Thyroid gland (tissue), 4 donors: ENCODE measurements around the gene HPN. TPM values are rescaled to one million over a fixed set of nuclear protein-coding genes. Genes with fewer than 3 reads are reported as not detected.

ENCODE experiments used
- DNase-seq, 2 donors: peaks; one replicate each; pipeline ENCODE4 v3.0.0-alpha.2; 2019
- H3K27ac ChIP-seq, 3 donors: fragments of 200-600 bp; sonication (generic); 1 replicate in 2 of 3; 2 replicates in 1 of 3; pipeline ENCODE4 v1.5.1; 2016 to 2019; ENCODE audit warnings: mild to moderate bottlenecking in 1 of 3, moderate library complexity in 1 of 3
- H3K27me3 ChIP-seq: fragments of 200-600 bp; sonication (generic); one replicate; pipeline ENCODE4 v1.5.1; 2019
- H3K36me3 ChIP-seq, 2 donors: fragments of 200-600 bp; sonication (generic); one replicate each; pipeline ENCODE4 v1.5.1; 2016 to 2019
- H3K4me1 ChIP-seq, 2 donors: fragments of 200-600 bp; sonication (generic); one replicate each; pipeline ENCODE4 v1.5.1; 2017 to 2019
- H3K4me3 ChIP-seq, 3 donors: fragments of 200-600 bp; sonication (generic); replicated peaks in 1 of 3; 1 replicate in 2 of 3; 2 replicates in 1 of 3; pipeline ENCODE4 v1.5.1; 2016; ENCODE audit warnings: mild to moderate bottlenecking in 1 of 3
- H3K9me3 ChIP-seq: fragments of 200-600 bp; sonication (generic); one replicate; pipeline ENCODE4 v1.5.1; 2017
- POLR2A ChIP-seq, 2 donors: fragments of 450-650 bp; IDR thresholded peaks; one replicate each; pipeline ENCODE4 v1.6.1; 2017; ENCODE audit warnings: antibody characterized with exemption in 2 of 2, mild to moderate bottlenecking in 2 of 2, moderate library complexity in 1 of 2
- WGBS, 2 donors: methylation state at CpG; one replicate each; pipeline ENCODE4 v1.1.5; 2017; 5-methylcytosine and 5-hydroxymethylcytosine counted together
- intact Hi-C: fragments of 100-400 bp; cut with DNase I; formaldehyde crosslinking; loops from one replicate; pipeline ENCODE4 v1.15.1; 2023
- total RNA-seq, 4 donors: library from RNA; depleted of rRNA; stranded (reverse); fragments of >200 nt; gene quantifications; one replicate each; pipeline ENCODE4 v1.2.3, GENCODE V29; 2016
- TF ChIP-seq, protein P1 (sequence below), 6 experiments: fragments of 200-600 bp in 3 of 6; fragments of 450-650 bp in 3 of 6; sonication (generic) in 3 of 6; IDR thresholded peaks; one replicate each; pipeline ENCODE4 v1.5.1; 2016 to 2019; ENCODE audit warnings: antibody characterized with exemption in 6 of 6, mild to moderate bottlenecking in 2 of 6, inconsistent platforms in 1 of 6, moderate library complexity in 1 of 6

The HPN gene
- total RNA-seq, 4 donors from 2014 or later: 16.3 to 19.3 (median 17.9) TPM

DNA sequence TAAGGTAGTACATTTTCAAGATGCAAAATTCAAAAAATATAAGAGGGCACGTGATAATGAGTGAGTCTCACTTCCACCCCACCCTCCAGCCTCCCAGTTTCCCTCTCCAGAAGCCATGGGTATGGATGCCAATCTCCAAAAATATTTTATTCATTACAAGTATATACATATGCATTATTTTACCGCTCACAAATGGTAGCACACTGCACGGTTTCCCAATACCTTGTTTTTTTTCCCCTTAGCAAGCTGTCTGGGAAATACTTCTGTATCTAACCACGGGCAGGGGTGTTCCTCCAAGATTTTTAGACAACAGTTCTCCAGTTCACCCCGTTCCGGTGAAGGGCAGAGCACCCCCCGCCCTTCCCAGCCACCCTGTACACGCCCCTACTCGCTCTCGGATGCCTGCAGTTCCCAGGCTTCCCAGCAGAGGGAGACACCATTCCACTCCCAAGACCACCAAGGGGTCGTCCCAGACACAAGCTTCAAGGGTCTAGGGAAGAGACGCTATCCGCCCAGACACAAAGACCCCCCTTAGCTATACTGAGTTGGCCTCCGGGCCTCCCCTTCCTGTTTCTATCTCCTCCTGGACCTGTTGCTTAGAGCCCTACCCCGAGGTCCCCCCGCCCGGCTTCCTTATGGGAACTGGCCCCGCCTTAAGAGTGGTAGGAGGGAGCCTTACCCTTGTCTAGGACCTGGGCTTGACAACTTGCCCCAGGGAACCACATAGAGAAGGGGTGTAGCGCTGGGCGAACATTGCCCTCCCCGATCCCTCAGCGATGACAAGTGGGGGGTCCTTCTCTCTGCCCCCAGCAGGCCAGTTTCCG is 73.0 kb downstream of the HPN start:
- 11 to 13% methylated on average over 23 of the region's 23 CpGs for WGBS, 2 donors
- TF ChIP-seq POLR2A (IDR thresholded peaks at IDR 0.05): no peak
- TF ChIP-seq, protein P1, sequence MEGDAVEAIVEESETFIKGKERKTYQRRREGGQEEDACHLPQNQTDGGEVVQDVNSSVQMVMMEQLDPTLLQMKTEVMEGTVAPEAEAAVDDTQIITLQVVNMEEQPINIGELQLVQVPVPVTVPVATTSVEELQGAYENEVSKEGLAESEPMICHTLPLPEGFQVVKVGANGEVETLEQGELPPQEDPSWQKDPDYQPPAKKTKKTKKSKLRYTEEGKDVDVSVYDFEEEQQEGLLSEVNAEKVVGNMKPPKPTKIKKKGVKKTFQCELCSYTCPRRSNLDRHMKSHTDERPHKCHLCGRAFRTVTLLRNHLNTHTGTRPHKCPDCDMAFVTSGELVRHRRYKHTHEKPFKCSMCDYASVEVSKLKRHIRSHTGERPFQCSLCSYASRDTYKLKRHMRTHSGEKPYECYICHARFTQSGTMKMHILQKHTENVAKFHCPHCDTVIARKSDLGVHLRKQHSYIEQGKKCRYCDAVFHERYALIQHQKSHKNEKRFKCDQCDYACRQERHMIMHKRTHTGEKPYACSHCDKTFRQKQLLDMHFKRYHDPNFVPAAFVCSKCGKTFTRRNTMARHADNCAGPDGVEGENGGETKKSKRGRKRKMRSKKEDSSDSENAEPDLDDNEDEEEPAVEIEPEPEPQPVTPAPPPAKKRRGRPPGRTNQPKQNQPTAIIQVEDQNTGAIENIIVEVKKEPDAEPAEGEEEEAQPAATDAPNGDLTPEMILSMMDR (IDR thresholded peaks at IDR 0.05): peak; percentile 62 to 88 (median 69)
- Histone ChIP-seq H3K9me3 (no peaks in the 10 kb centered on the region), H3K4me3 (no peak overlapping the region), H3K4me1 (peaks cover 0 to 5% of the 10 kb centered on the region in 2 donors), H3K27me3 (no peaks in the 10 kb centered on the region), H3K27ac (no peak overlapping the region), H3K36me3 (no peaks in the 10 kb centered on the region)
- intact Hi-C loops: no loop called here
- DNase-seq: peak; percentile 37 to 38

DNA sequence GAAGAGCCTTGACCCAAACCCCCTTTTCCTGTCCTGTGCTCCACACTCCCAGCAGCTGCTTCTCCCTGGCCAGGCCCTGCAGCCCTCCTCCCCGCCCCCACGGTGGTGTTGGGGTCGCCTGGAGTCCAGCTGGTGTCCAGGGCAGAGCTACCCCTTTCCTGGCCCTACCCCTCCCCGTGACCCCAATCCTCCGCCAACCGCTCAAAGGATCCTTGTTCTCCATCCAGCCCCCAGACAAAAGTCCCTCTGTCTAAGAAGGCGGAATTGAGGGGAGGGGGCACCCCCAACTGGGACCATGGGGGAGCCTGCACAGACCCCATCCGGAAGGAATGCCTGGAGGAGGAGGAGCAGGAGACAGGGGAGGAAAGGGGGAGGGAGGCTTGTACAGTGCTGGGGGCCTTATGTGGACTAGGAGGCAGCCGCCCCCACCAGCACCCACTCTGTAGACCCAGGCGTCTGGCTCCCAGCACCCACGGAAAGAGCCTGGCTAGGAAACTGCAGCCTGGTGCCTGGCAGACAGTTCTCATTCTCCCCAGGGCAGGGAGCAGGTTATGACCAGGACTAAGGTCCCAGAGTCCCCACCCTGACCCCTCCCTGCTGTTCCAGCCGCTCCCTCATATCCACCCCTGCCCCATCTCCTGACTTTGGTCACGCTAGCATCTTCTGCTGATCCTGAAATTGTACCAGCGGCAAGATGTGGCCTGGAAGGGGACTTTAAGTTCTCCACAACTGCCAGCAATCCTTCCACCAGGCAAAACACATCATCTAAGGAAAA is 73.8 kb downstream of the HPN start, which contains the start of gene FXYD3:
Gene FXYD3, plus strand, starts transcription at position 647 of the 775 bp plus-strand sequence. CDS start 3,554 bp downstream, outside the sequence.
- no peak within 1 kb of the TSS for H3K4me3 ChIP-seq

More for the DNA sequence above, 73.8 kb downstream of the HPN start, which contains the start of gene FXYD3:
- Histone ChIP-seq H3K27ac (no peak within 1 kb of the TSS), H3K36me3 (no peaks in the 10 kb centered on the region), H3K4me1 (peaks cover 0 to 5% of the 10 kb centered on the region in 2 donors), H3K27me3 (no peaks in the 10 kb centered on the region), H3K9me3 (no peaks in the 10 kb centered on the region)
- no peak for TF ChIP-seq POLR2A (IDR thresholded peaks at IDR 0.05)
- TF ChIP-seq, protein P1 (IDR thresholded peaks at IDR 0.05): no peak
- 64 to 71% methylated on average over 14 of the region's 14 CpGs for WGBS, 2 donors
- intact Hi-C loops: no loop called here
- no peak for DNase-seq

Other genes with a start within 250 kb of the HPN start
- gene ZNF30, start 114.8 kb upstream of the HPN start, total RNA-seq: 1 to 10 TPM; 2.4 to 5.6 (median 3.1) TPM
- gene ZNF792, start 77.5 kb upstream of the HPN start, total RNA-seq: 10 to 100 TPM in 1 of 4 donors, 1 to 10 TPM in 3; 7.5 to 13.2 (median 9.3) TPM
- gene GRAMD1A, start 41.4 kb upstream of the HPN start, total RNA-seq: 10 to 100 TPM; 33.4 to 57.5 (median 47.0) TPM
- 10 to 100 TPM in 2 of 4 donors, 1 to 10 TPM in 2; 5.7 to 19.6 (median 10.1) TPM for gene SCN1B, start 11.3 kb upstream of the HPN start, total RNA-seq
- 1 to 10 TPM in 1 of 4 donors, not detected in 3; 1.1 TPM for gene FXYD3, start 74.1 kb downstream of the HPN start, total RNA-seq
- gene LGI4, start 93.3 kb downstream of the HPN start, total RNA-seq: 10 to 100 TPM in 1 of 4 donors, 1 to 10 TPM in 3; 3.2 to 10.9 (median 6.9) TPM
- 10 to 100 TPM in 2 of 4 donors, 1 to 10 TPM in 2; 1.1 to 26.3 (median 8.8) TPM for gene FXYD1, start 97.1 kb downstream of the HPN start, total RNA-seq
- gene FXYD7, start 101.5 kb downstream of the HPN start, total RNA-seq: 1 to 10 TPM in 1 of 4 donors, not detected in 3; 1.6 TPM
- gene FXYD5, start 113.0 kb downstream of the HPN start, total RNA-seq: 10 to 100 TPM in 3 of 4 donors, 1 to 10 TPM in 1; 9.3 to 52.4 (median 19.6) TPM
- gene FAM187B, start 187.0 kb downstream of the HPN start, total RNA-seq: under 1 TPM in 1 of 4 donors, not detected in 3; 0.67 TPM
- gene LSR, start 207.3 kb downstream of the HPN start, total RNA-seq: 10 to 100 TPM; 36.5 to 85.3 (median 61.8) TPM
- 100 to 1,000 TPM in 3 of 4 donors, 10 to 100 TPM in 1; 98.9 to 133 (median 126) TPM for gene USF2, start 227.2 kb downstream of the HPN start, total RNA-seq
- gene HAMP, start 240.8 kb downstream of the HPN start, total RNA-seq: not detected